ENCODE results near the gene UNC93A.
"Not testable (repeated sequence)": the region's sequence is repeated elsewhere in the genome, so short reads cannot be mapped to it uniquely, and the experiment has no call there.

The UNC93A gene

GRCh38 chr6:167285077-167285770, 5.9 kb upstream of the UNC93A start:
- Histone ChIP-seq H3K4me2 (ENCODE audit: low read length) (no peak overlapping the region), H3K4me3 (ENCODE audit: low read depth, low read length) (no peak overlapping the region), H3K27me3 (ENCODE audit: control insufficient read depth, insufficient read depth, low read length) (no peaks in the 10 kb centered on the region), H3K79me2 (no peaks in the 10 kb centered on the region), H3K9me3 (ENCODE audit: control insufficient read depth, low read length) (no peaks in the 10 kb centered on the region), H3K4me1 (no peaks in the 10 kb centered on the region), H3K27ac (no peak overlapping the region), H2AFZ (no peak overlapping the region), H3K36me3 (ENCODE audit: control insufficient read depth, insufficient read depth, low read length) (no peaks in the 10 kb centered on the region), H3K9ac (no peak overlapping the region)
- no peak for TF ChIP-seq CTCF (IDR thresholded peaks at IDR 0.05)

GRCh38 chr6:167287513-167288048, 3.5 kb upstream of the UNC93A start:
- no peaks in the 10 kb centered on the region for H3K79me2 ChIP-seq
- H2AFZ ChIP-seq: no peak overlapping the region
- H3K27ac ChIP-seq: no peak overlapping the region
- no peak overlapping the region for H3K9ac ChIP-seq
- H3K4me1 ChIP-seq: no peaks in the 10 kb centered on the region
- H3K27me3 ChIP-seq (ENCODE audit: control insufficient read depth, insufficient read depth, low read length): no peaks in the 10 kb centered on the region
- H3K36me3 ChIP-seq (ENCODE audit: control insufficient read depth, insufficient read depth, low read length): no peaks in the 10 kb centered on the region
- H3K9me3 ChIP-seq (ENCODE audit: control insufficient read depth, low read length): no peaks in the 10 kb centered on the region
- no peak overlapping the region for H3K4me3 ChIP-seq (ENCODE audit: low read depth, low read length)
- no peak overlapping the region for H3K4me2 ChIP-seq (ENCODE audit: low read length)
- no peak for TF ChIP-seq CTCF (IDR thresholded peaks at IDR 0.05)

GRCh38 chr6:167288591-167289225, 2.4 kb upstream of the UNC93A start:
- H3K79me2 ChIP-seq; H3K4me3 ChIP-seq (ENCODE audit: low read depth, low read length); H3K36me3 ChIP-seq (ENCODE audit: control insufficient read depth, insufficient read depth, low read length); H3K4me1 ChIP-seq; H3K9ac ChIP-seq; H3K4me2 ChIP-seq (ENCODE audit: low read length); H3K27ac ChIP-seq; H3K9me3 ChIP-seq (ENCODE audit: control insufficient read depth, low read length); H3K27me3 ChIP-seq (ENCODE audit: control insufficient read depth, insufficient read depth, low read length): not testable (repeated sequence)
- TF ChIP-seq CTCF (IDR thresholded peaks at IDR 0.05): peak; percentile 60
- peak overlapping the region; percentile 38 for H2AFZ ChIP-seq

- not testable (repeated sequence) for H3K9ac ChIP-seq; H2AFZ ChIP-seq; H3K4me3 ChIP-seq (ENCODE audit: low read depth, low read length); H3K27me3 ChIP-seq (ENCODE audit: control insufficient read depth, insufficient read depth, low read length); H3K4me1 ChIP-seq; H3K4me2 ChIP-seq (ENCODE audit: low read length); H3K27ac ChIP-seq; H3K9me3 ChIP-seq (ENCODE audit: control insufficient read depth, low read length); H3K36me3 ChIP-seq (ENCODE audit: control insufficient read depth, insufficient read depth, low read length); H3K79me2 ChIP-seq
Observed at GRCh38 chr6:167289291-167289690, 1.8 kb upstream of the UNC93A start.

GRCh38 chr6:167291623-167292300, 647 bp downstream of the UNC93A start:
- no peak overlapping the region for H3K4me2 ChIP-seq (ENCODE audit: low read length)
- H3K79me2 ChIP-seq: no peaks in the 10 kb centered on the region
- H3K4me3 ChIP-seq (ENCODE audit: low read depth, low read length): no peak overlapping the region
- TF ChIP-seq CTCF (IDR thresholded peaks at IDR 0.05): no peak
- H3K27ac ChIP-seq: no peak overlapping the region
- no peaks in the 10 kb centered on the region for H3K9me3 ChIP-seq (ENCODE audit: control insufficient read depth, low read length)
- no peaks in the 10 kb centered on the region for H3K4me1 ChIP-seq
- no peak overlapping the region for H2AFZ ChIP-seq
- H3K9ac ChIP-seq: no peak overlapping the region
- no peaks in the 10 kb centered on the region for H3K27me3 ChIP-seq (ENCODE audit: control insufficient read depth, insufficient read depth, low read length)
- H3K36me3 ChIP-seq (ENCODE audit: control insufficient read depth, insufficient read depth, low read length): no peaks in the 10 kb centered on the region

Measured in parathyroid adenoma (tissue), 2 donors.